ACHN (cell line): ENCODE results near the gene PECR.
A peak's percentile ranks its signal among the peaks of the same experiment; 100 is the strongest.
"Not testable (repeated sequence)": the region's sequence is repeated elsewhere in the genome, so short reads cannot be mapped to it uniquely, and the experiment has no call there.

Experiments
- DNase-seq: peaks from one replicate; pipeline ENCODE4 v3.0.0-alpha.2; 2015
- in situ Hi-C: cut with HindIII; loops from 2 replicates; pipeline ENCODE4 v1.10.0; 2017; ENCODE audit warnings: low sequenced_read_pairs, low pct_ligation_motif_present, low pct_unique_long_range_greater_than_20kb

PECR gene

DNA sequence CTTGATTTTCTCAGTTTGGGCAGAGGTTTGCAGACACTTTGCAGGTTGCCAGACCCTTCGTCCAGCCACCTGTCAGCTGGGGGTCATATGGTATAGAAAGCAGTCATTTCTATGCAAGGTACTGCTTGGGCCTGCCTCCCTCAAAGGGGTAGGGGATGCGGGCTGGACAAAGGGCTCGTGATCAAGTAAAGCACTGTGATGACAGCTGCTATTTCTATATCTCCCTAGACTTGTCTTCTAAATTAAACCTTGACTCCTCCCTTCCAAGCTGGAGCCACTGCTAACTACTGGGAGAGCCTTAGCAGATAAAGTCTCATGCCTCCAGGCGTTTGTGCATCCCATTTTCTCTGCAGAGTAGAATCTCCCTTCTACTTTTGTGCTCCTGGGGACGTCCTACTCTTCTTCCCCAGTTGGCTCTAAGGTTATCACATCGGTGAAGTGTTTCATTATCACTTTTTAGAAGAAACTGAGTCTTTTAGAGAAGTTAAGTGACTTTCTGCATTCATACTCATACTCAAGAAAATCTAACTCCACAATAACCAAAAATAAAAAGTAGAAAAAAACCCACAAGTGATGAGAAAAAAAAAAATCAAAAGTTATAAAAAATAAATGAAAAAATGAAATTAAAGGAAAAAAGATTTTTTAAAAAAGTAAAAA, 26.8 kb upstream of the PECR start:
- DNase-seq = no peak
- in situ Hi-C loops = no loop called here

DNA sequence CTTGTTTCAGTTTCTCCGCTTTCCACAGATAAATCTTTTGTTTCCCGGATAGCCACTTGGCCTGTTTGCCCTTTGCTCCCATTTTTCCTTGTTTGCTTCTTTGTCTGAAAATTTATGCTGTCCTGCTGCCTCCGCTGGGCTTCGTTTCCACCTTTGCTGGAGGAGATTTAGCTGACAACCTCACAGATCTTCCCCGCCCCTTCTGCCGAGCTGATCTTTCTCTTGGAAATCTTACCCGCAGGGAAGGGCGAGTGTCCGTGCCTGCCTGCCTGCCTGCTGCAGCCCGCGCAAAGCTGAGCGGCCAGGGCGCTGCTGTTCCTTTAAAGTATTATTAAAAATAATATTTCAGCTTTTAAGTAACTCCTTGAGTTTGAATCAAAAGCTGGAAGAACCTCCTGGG, 26.2 kb upstream of the PECR start:
- no peak for DNase-seq
- in situ Hi-C loops = no loop called here

DNA sequence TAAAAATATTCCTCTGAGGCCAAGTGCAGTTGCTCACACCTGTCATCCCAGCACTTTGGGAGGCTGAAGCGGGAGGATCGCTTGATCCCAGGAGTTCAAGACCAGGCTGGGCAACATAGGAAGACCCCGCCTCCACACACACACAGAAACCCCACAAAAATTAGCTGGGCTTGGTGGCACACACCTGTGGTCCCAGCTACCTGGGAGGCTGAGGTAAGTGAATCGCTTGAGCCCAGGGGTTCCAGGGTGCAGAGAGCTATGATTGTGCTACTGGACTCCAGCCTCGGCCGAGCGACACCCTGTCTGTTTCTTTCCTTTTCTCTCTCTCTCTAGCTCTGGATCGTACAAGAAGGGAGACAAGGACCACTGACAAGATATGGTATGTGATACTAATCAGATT, 25.7 kb upstream of the PECR start:
- in situ Hi-C loops = no loop called here
- DNase-seq = no peak

DNA sequence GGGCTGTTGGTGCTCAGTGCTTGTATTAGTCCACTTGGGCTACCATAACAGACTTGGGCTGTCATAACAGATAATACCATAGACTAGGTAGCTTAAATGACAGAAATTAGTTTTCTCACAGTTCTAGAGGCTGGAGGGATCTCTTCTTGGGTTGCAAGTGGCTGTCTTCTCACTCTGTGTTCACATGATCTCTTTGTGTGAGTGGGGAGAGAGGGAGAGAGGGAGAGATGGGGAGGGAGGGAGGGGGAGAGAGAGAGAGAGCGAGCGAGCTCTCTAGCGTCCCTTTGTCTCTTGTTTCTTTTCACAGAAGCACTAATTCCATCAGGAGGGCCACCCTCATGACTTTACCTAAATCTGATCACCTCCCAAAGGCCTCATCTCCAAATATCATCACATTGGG, 23.1 kb upstream of the PECR start:
- no peak for DNase-seq
- in situ Hi-C loops = no loop called here

DNA sequence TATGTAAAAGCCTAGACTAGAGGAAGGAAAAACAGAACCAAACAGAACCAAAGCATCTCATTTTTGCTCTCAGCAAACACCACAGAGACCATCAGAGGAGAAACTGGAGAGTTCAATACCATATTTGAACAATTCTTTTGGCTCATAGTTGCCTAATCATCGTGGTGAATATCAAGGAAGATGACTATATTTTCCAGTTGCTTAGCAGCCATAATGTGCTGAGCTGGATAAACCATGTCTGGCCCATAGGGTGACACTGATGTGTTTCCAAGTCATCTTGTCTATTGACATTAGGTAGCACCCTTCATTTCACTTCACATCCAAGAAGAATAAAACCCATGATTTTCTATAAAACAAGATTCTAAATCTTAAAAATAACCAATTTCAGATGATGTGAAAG, 21.6 kb upstream of the PECR start:
- no peak for DNase-seq
- in situ Hi-C loops = no loop called here

DNA sequence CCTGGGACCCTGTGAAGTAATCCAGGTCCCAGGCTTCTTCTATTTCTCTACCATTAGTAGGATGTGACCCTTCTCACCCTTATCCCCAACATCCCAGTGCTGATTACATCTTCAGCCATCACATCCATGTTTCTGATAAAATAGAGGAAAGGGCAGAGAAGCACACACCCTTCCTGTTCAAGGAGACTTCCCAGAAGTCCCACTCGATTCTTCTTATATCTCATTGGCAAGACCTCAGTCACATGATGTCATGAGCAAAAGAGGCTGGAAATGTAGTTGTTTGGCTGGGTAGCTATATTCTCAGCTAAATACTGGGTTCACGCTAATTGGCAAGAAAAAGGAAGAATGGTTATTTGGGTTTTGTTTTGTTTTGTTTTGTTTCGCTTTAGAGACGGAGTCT, 19.5 kb upstream of the PECR start:
- DNase-seq = no peak
- in situ Hi-C loops = no loop called here

DNA sequence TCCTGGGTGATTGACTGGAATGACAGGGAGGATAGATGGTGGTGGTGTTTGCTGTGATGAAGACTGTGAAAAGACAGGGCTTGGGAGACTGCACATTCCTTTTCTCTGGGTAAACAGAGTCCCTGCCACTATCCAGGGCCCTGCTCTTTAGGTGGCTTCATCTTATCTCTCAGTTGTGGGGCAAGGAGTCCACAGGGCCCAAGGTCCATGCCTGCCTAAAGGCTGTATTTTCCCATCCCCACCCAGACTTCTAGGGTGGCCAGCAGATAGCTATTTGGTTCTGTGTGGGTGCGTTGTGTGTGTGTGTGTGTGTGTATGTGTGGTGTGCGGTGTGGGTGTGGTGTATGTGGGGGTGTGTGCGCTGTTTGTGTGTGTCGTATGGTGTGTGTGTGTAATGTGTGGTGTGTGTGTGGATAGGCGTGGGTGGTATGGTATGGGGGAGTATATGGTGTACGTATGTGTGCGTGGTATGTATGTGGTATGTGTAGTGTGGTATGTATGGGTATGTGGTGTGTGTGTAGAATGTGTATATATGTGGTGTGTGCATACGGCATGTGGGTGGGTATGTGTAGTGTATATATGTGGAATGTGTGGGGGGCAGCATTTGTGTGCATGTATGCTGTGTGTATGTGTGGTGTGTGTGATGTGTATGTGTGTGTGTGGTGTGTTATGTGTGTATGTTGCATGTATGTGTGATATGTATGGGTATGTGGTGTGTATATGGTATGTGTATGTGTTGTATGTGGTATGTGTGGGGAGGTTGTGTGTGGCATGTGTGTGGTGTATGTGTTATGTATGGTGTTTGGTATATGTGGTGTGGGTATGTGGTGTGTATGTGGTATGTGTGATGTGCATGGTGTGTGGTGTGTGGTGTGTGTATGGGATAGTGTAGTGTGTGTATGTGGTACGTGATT, 17.1 kb upstream of the PECR start:
- DNase-seq = no peak
- in situ Hi-C loops = no loop called here

DNA sequence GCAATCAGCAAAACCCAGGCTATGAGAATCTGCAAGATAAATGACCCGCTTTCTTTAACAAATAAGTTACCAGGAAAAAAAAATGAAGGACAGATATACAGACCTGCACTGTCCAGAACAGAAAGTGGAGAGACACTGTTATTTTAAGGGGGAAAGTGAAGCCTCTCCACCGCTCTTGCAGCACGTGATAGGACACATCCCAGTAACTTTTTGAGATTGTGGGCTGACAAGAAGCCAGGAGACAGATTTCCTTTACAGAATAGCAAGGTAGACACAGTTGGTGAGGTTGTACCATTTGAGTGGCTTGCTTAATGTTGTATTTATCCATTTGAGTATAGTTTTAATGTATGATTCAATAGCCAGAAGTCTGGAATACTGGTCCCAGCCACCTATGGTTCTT, 13.1 kb upstream of the PECR start:
- in situ Hi-C loops = no loop called here
- DNase-seq = no peak

DNA sequence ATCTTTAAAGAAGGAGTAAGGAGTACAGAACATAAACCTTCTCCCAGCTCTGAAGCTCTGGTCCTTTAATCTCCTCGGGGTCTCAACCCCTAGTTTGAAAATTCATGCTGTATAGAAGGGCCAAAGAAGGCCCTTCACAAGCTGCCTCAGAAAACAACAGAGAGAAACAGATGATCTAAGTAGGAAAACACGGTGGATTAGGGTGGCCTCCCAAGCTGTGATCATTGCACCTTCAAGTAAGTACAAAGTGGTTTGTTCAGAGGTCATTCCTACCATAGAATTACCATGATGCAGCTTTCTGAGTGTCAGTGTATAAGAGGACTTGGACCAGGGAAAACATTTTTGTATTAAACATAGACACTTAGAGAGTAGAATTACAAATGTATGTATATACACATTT, 11.0 kb upstream of the PECR start:
- in situ Hi-C loops = no loop called here
- DNase-seq = no peak

DNA sequence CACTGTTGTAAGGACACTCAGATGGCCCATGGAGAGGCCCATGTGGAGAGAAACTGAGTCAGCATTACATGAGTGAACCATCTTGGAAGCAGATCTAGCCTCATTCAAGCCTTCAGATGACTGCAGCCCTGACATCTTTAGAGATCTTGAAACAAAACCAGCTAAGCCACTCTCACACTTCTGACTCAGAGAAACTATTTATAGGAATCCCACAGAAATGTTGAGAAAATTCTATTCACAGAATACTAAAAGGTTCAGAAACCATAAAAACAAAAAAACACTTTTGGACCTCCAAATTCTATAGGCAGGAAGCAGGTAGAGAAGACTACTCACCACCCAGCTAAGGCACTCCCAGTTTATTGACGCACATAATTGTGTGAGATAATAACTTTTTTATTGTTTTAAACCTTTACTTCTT, 8.8 kb upstream of the PECR start:
- in situ Hi-C loops = no loop called here
- no peak for DNase-seq

DNA sequence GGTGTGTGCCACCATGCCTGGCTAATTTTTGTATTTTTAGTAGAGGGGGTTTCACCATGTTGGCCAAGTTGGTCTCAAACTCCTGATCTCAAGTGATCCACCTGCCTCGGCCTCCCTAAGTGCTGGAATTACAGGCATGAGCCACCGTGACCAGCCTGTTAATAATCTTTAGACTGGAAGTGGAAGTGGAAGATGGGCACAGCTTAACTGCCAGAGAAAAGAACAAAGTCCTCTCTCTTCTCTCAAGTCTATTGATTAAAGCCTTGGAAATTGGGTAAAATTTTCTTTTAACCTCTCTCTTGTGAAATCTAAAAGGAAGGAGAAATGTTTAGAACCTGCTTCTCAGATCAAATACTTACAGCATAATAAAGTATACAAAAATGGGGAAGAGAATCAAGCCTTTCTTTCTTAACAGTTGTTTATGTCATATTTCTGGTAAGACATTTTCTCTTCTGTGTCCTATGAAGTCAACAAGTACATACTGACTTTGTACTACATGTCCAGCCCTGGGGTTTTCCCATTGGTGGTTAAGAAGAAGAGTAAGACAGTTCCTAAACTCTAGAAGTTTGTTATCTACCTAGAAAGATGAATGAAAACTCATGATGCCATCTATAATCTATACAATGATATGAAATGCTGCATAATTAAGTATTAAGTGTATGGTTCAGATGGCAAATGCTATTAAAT, 4.7 kb upstream of the PECR start:
- in situ Hi-C loops = no loop called here
- DNase-seq = no peak

DNA sequence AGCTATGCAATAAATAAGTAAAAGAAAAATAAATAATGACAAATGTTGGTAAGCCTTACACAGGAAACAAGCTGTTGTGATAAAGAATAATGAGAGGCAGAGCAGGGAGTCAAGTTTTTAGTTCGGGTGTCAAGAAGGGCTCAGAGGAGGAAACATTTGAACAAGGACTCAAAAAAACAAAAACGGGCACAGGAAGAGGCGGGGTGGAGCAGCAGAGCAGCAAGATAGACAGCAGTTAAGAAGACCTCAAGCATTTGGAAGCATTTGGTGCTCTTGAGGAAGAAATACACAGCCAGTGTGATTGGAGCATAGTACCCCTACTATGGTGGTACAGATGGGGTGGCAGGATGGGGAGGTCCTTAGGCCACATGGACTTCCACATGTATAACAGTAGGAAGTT, 2.9 kb upstream of the PECR start:
- in situ Hi-C loops = no loop called here

DNA sequence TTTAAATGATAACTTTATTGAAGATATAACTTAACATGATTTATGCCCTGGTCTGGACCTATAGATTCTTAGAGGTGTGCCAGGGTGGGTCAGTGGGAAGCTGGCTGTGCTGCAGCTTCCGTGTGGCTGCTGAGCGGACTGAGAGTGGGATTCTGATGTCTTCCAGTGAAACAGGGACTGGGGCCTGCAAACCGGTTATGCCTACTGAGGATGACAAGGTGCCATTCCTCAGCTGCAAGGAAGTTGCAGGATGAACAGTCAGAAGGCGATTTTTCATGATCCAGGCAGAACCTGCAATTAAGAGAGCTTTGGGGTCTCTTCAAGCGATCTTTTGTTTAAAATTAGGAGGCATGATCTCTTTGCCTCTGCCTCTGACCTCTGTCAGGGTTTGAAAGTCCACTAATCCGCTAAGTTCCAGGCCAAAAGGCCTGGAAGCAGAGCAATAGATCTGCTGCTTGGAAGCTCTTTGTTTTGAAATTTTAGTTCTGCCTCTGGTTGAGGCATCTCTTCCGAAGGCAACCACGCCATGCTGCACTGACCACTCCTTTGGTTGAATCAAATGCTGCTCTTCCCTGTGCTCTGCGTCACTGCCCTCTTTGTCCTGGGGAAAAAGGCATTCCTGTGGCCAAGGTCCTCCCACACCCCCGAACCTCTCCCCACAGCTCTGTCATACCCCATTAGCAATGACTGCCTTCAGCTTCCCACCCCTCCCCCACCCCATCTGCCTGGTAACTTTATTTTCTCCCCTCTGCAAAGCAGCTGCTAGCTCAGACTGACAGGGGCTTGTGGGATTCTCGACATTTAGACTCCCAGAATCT, 2.1 kb upstream of the PECR start:
- DNase-seq = peak; percentile 46
- in situ Hi-C loops = no loop called here

More for the DNA sequence above, 2.9 kb upstream of the PECR start:
- no peak for DNase-seq

DNA sequence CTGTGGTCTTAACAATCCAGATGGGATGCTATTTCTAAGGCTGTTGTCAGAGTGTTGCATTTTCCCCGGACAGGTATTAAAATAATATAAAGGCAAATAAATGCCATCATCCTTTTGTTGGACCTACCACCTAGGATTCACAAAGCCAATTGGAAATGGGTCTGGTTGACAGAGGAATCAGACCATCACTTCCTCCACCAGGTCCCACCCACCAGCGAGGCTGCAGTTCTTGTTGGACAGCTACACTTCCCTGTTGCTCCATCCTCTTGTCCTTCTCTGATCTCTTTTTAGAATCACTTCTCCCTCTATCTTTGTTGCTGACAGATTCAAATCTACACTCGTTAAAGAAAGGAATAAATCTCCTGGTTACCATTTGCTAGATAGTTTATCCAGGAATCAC, 1.2 kb upstream of the PECR start:
- DNase-seq = no peak
- in situ Hi-C loops = no loop called here

DNA sequence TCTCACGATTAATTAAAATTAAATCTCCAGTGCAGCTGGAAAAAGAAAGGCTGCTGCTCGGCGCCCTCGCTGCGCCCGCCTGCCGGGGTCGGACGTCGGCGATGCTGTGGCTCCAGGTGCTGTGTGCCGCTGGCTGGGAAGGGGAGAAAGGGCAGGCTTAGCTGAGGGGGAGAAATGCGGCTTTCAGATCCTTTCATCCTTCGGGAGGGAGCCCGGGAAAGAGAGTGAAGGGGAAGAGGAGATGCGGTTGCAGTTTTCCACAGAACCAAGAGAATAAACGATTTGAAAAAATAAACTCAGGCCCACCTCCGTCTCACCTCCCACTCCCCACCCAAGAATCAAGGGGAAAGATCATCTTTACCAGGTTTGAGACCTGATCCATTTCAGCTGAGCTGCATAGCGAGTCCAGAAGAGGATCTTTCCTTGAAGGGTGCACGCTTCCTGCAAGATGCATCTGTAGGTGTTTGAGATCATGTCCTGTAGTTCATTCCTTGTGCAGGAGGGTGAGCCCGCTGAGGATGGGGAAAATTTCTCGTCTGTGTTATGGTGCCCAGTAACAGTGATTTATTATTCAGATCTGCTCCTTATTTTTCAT, 605 bp upstream of the PECR start:
- in situ Hi-C loops = no loop called here
- DNase-seq = no peak

DNA sequence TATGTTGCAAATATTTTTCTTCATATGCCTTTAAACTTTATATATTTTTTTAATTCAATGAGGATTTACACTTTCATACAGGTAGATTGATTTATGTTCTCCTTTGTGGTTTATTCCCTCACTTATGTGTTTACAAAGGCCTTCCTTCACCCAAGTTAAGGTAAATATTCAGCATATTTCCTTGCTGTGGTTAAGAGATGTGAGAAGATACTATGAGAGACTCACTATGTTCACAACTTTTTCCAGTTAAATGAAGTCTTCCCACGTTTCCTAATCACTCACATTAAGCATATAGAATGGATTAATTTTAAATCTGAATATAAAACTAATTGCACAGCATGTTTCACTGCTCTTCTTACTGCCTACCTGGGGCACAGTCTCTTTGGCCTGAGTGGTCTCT, 597 bp downstream of the PECR start:
- in situ Hi-C loops = no loop called here
- no peak for DNase-seq

DNA sequence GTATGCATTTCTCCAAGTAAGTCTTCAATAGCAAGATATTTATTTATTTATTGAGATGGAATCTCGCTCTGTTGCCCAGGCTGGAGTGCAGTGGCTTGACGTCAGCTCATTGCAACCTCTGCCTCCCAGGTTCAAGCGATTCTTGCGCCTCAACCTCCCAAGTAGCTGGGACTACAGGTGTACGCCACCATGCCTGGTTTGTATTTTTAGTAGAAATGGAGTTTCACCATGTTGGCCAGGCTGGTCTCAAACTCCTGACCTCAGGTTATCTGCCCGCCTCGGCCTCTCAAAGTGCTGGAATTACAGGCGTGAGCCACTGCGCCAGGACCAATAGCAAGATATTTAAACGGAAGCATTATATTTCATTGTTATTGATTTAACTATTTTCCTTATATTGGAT, 1.6 kb downstream of the PECR start:
- DNase-seq, in situ Hi-C loops: not testable (repeated sequence)

DNA sequence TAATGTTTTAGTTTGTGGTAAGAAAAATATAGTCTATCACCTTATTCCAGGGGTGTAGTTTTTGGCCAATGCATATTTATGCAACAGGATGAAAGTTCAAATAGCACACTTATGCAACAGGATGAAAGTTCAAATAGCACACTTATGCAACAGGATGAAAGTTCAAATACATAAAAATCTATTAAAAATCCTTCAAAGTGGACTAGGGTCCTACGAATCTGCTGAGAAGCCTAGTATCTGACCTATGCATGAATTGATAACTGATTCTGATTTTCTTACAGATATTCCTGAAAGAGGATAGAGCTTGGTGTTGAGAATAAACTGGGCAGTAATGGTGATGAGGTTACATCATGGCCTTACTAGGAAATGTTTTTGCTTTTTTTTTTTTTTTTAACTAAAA, 2.8 kb downstream of the PECR start:
- DNase-seq = no peak
- in situ Hi-C loops = no loop called here
